Neural cell (in vitro differentiated cells): ENCODE results near the gene RET. TPM values are rescaled to one million over a fixed set of nuclear protein-coding genes. Genes with fewer than 3 reads are reported as not detected.
A peak's percentile ranks its signal among the peaks of the same experiment; 100 is the strongest.

Source experiments
- H2AFZ ChIP-seq: fragments of 200-600, 300-800 bp; sonication (generic), shearing (Covaris generic); 2 replicates; pipeline ENCODE4 v1.6.0; 2014; ENCODE audit warnings: low read depth, mild to moderate bottlenecking, antibody characterized with exemption, low read length, moderate library complexity
- H3F3A ChIP-seq: fragments of 200-600 bp; shearing (Covaris generic); 2 replicates; pipeline ENCODE4 v1.6.1; 2016; ENCODE audit warnings: mild to moderate bottlenecking, moderate library complexity, mixed read lengths, antibody characterized with exemption, low read length; ENCODE audit not compliant: insufficient read depth, poor library complexity, severe bottlenecking
- H3K27ac ChIP-seq: fragments of 200-600, 300-800 bp; sonication (generic), shearing (Covaris generic); 2 replicates; pipeline ENCODE4 v1.5.1; 2014; ENCODE audit warnings: mild to moderate bottlenecking, low read length, moderate library complexity
- H3K27me3 ChIP-seq: fragments of 300-800, 200-600 bp; sonication (generic), shearing (Covaris generic); 2 replicates; pipeline ENCODE4 v1.6.0; 2014; ENCODE audit warnings: mild to moderate bottlenecking, low read depth, low read length, moderate library complexity; ENCODE audit not compliant: insufficient read depth
- H3K36me3 ChIP-seq: fragments of 300-800, 200-600 bp; sonication (generic), shearing (Covaris generic); 2 replicates; pipeline ENCODE4 v1.5.1; 2014; ENCODE audit warnings: mild to moderate bottlenecking, antibody characterized with exemption, low read length, moderate library complexity; ENCODE audit not compliant: insufficient read depth
- H3K4me2 ChIP-seq: fragments of 300-800, 200-600 bp; sonication (generic), shearing (Covaris generic); 2 replicates; pipeline ENCODE4 v1.6.0; 2014; ENCODE audit warnings: mild to moderate bottlenecking, low read length
- H3K4me3 ChIP-seq: fragments of 300-800, 200-600 bp; sonication (generic), shearing (Covaris generic); 2 replicates; pipeline ENCODE4 v1.5.1; 2014; ENCODE audit warnings: mild to moderate bottlenecking, low read length, moderate library complexity
- H3K79me2 ChIP-seq: fragments of 200-600 bp; shearing (Covaris generic); replicated peaks from 2 replicates; pipeline ENCODE4 v1.6.0; 2014; ENCODE audit warnings: mild to moderate bottlenecking, low read length, moderate library complexity; ENCODE audit not compliant: insufficient read depth
- H3K9ac ChIP-seq: fragments of 300-800, 200-600 bp; sonication (generic), shearing (Covaris generic); 2 replicates; pipeline ENCODE4 v1.6.1; 2016; ENCODE audit warnings: mild to moderate bottlenecking, low read length, mixed read lengths
- H3K9me2 ChIP-seq: fragments of 200-600 bp; shearing (Covaris generic); 2 replicates; pipeline ENCODE4 v1.6.1; 2016; ENCODE audit warnings: mild to moderate bottlenecking, low read length, mixed read lengths; ENCODE audit not compliant: insufficient read depth
- H3K9me3 ChIP-seq: fragments of 200-600, 300-800 bp; sonication (generic), shearing (Covaris generic); 2 replicates; pipeline ENCODE4 v1.6.1; 2016; ENCODE audit warnings: mild to moderate bottlenecking, mixed run types, low read length, moderate library complexity, mixed read lengths
- H4K20me1 ChIP-seq: fragments of 200-600 bp; shearing (Covaris generic); 2 replicates; pipeline ENCODE4 v1.6.1; 2016; ENCODE audit warnings: mild to moderate bottlenecking, mixed run types; ENCODE audit not compliant: insufficient read depth
- CTCF ChIP-seq: fragments of 450-650 bp; IDR thresholded peaks from 2 replicates; pipeline ENCODE4 v1.5.1; 2014; ENCODE audit warnings: antibody characterized with exemption, mild to moderate bottlenecking, moderate library complexity; ENCODE audit not compliant: poor library complexity, severe bottlenecking
- EP300 ChIP-seq: fragments of 450-650 bp; conservative IDR thresholded peaks from 2 replicates; pipeline ENCODE4 v1.6.1; 2014; ENCODE audit warnings: antibody characterized with exemption, mild to moderate bottlenecking, moderate library complexity; ENCODE audit not compliant: poor library complexity, severe bottlenecking
- EZH2 ChIP-seq: fragments of 200-600, 300-800 bp; shearing (Covaris generic), sonication (generic); IDR thresholded peaks from 2 replicates; pipeline ENCODE4 v1.6.1; 2014; ENCODE audit warnings: antibody characterized with exemption, low read length, borderline replicate concordance, mild to moderate bottlenecking; ENCODE audit not compliant: insufficient read depth, poor library complexity, severe bottlenecking
- MXI1 ChIP-seq: fragments of 450-650 bp; conservative IDR thresholded peaks from 2 replicates; pipeline ENCODE4 v1.6.1; 2014; ENCODE audit warnings: antibody characterized with exemption, mild to moderate bottlenecking; ENCODE audit not compliant: poor library complexity, severe bottlenecking
- POLR2AphosphoS5 ChIP-seq: IDR thresholded peaks from 2 replicates; pipeline ENCODE4 v1.6.1; 2012
- RAD21 ChIP-seq: fragments of 450-650 bp; conservative IDR thresholded peaks from 2 replicates; pipeline ENCODE4 v1.6.1; 2014; ENCODE audit warnings: antibody characterized with exemption, mild to moderate bottlenecking, moderate library complexity
- REST ChIP-seq: IDR thresholded peaks from 2 replicates; pipeline ENCODE4 v1.6.1; 2012; ENCODE audit warnings: borderline replicate concordance
- SMC3 ChIP-seq: fragments of 450-650 bp; conservative IDR thresholded peaks from 2 replicates; pipeline ENCODE4 v1.6.1; 2014; ENCODE audit warnings: antibody characterized with exemption, mild to moderate bottlenecking, moderate library complexity; ENCODE audit not compliant: poor library complexity
- TAF1 ChIP-seq: IDR thresholded peaks from 2 replicates; pipeline ENCODE4 v1.6.1; 2012; ENCODE audit warnings: low read depth
- polyA plus RNA-seq: library from polyadenylated mRNA; depleted of rRNA; stranded (reverse); fragments of >200 nt; gene quantifications from 2 replicates; pipeline ENCODE4 v1.2.3, GENCODE V29; 2014

Gene RET
- polyA plus RNA-seq, 1 donor from 2014 or later: 1.7 TPM

GRCh38 chr10:43093423-43094076, 16.7 kb downstream of the RET start:
- Histone ChIP-seq H3K4me2 (no peak overlapping the region), H3K9me3 (no peaks in the 10 kb centered on the region), H3K9me2 (no peaks in the 10 kb centered on the region), H2AFZ (no peak overlapping the region), H3K79me2 (no peaks in the 10 kb centered on the region), H4K20me1 (no peaks in the 10 kb centered on the region), H3K27me3 (no peaks in the 10 kb centered on the region), H3K36me3 (no peaks in the 10 kb centered on the region), H3K4me3 (no peak overlapping the region), H3K9ac (no peak overlapping the region), H3F3A (no peaks in the 10 kb centered on the region), H3K27ac (no peak overlapping the region)
- TF ChIP-seq POLR2AphosphoS5 (no peak), REST (no peak), RAD21 (peak; percentile 36), CTCF (peak; percentile 25), SMC3 (peak; percentile 30)

- H3K9ac ChIP-seq: no peak overlapping the region
Observed at GRCh38 chr10:43094085-43094484, 17.2 kb downstream of the RET start.

More at GRCh38 chr10:43094085-43094484, 17.2 kb downstream of the RET start:
- Histone ChIP-seq H3K9me2 (no peaks in the 10 kb centered on the region), H3K9me3 (no peaks in the 10 kb centered on the region), H4K20me1 (no peaks in the 10 kb centered on the region), H3K27ac (no peak overlapping the region), H3F3A (no peaks in the 10 kb centered on the region), H3K79me2 (no peaks in the 10 kb centered on the region), H3K27me3 (no peaks in the 10 kb centered on the region), H2AFZ (no peak overlapping the region), H3K4me2 (no peak overlapping the region), H3K4me3 (no peak overlapping the region), H3K36me3 (no peaks in the 10 kb centered on the region)
- no peak for TF ChIP-seq REST
- no peak for TF ChIP-seq TAF1
- no peak for TF ChIP-seq CTCF
- TF ChIP-seq POLR2AphosphoS5: no peak
- TF ChIP-seq EZH2: no peak
- TF ChIP-seq MXI1: no peak
- no peak for TF ChIP-seq SMC3
- no peak for TF ChIP-seq RAD21
- TF ChIP-seq EP300: no peak
